ENCODE measurements around the gene BRS3. TPM values are rescaled to one million over a fixed set of nuclear protein-coding genes. Genes with fewer than 3 reads are reported as not detected.

Gene BRS3
- total RNA-seq, 1 donor from 2014 or later: 0.10 TPM

DNA sequence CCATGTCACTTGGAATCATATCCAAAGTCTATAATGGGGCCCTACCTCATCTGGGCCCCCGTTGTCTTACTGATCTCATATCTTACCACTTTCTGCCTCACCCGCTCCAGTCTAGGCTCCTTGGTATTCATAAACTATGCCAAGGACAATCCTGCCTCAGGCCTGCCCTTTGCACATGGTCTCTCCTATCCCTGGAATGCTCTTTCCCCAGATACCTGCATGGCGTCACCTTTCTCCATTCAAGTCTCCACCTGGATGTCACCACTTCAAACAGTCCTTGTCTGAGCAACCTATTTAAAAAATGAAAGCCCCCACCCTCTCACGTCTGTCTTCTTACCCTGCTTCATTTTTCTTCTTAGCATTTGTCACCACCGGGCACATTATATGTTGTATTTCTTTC lies 52.5 kb downstream of the BRS3 start:
- no peak overlapping the region for H3K27ac Mint-ChIP-seq
- no peaks in the 10 kb centered on the region for H3K36me3 Mint-ChIP-seq (ENCODE audit: insufficient read depth)
- TF ChIP-seq CTCF (IDR thresholded peaks at IDR 0.05; ENCODE audit: unreplicated experiment): no peak
- peaks cover 6% of the 10 kb centered on the region for H3K4me1 Mint-ChIP-seq (ENCODE audit: low read depth)
- DNase-seq (ENCODE audit: low spot score, unreplicated experiment): no peak
- H3K9me3 Mint-ChIP-seq (ENCODE audit: low read depth): peaks cover 33% of the 10 kb centered on the region
- no peaks in the 10 kb centered on the region for H3K27me3 Mint-ChIP-seq
- H3K4me3 Mint-ChIP-seq (ENCODE audit: low read depth): no peak overlapping the region

DNA sequence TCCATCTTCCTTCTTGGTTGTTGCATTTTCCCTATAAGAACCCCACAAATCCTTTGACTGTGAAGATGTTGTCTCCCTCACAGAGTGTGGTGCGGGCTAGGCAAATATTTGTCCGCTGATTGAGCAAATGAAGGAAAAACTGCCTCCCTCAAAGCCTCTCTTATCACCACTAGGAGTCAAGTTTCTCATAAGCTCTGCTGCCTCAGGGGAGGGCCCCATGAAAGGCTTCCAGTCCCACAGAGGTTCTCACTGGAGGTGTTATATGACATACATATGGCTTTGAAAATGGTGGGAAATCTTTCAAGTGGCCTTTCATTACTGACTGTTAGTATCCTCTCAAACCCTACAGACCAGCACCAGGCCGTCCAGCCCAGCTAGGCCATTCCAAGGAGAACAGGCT lies 53.5 kb downstream of the BRS3 start:
- DNase-seq (ENCODE audit: low spot score, unreplicated experiment): no peak
- H3K27ac Mint-ChIP-seq: no peak overlapping the region
- H3K9me3 Mint-ChIP-seq (ENCODE audit: low read depth): peaks cover 36% of the 10 kb centered on the region

GRCh38 chrX:136542281-136542680 lies 54.5 kb downstream of the BRS3 start:
- H3K27ac Mint-ChIP-seq: no peak overlapping the region
- no peak for DNase-seq (ENCODE audit: low spot score, unreplicated experiment)
- H3K4me3 Mint-ChIP-seq (ENCODE audit: low read depth): no peak overlapping the region
- H3K4me1 Mint-ChIP-seq (ENCODE audit: low read depth): peaks cover 6% of the 10 kb centered on the region
- TF ChIP-seq CTCF (IDR thresholded peaks at IDR 0.05; ENCODE audit: unreplicated experiment): no peak
- no peaks in the 10 kb centered on the region for H3K27me3 Mint-ChIP-seq
- no peaks in the 10 kb centered on the region for H3K36me3 Mint-ChIP-seq (ENCODE audit: insufficient read depth)
- peaks cover 32% of the 10 kb centered on the region for H3K9me3 Mint-ChIP-seq (ENCODE audit: low read depth)

More for the DNA sequence above, 53.5 kb downstream of the BRS3 start:
- Mint-ChIP-seq H3K4me1 (ENCODE audit: low read depth) (peaks cover 6% of the 10 kb centered on the region), H3K36me3 (ENCODE audit: insufficient read depth) (no peaks in the 10 kb centered on the region), H3K4me3 (ENCODE audit: low read depth) (no peak overlapping the region), H3K27me3 (no peaks in the 10 kb centered on the region)
- TF ChIP-seq CTCF (IDR thresholded peaks at IDR 0.05; ENCODE audit: unreplicated experiment): no peak

Other genes with a start within 250 kb of the BRS3 start
- 5.8 and 5.9 TPM in 2 replicates for gene MAP7D3, start 236.5 kb upstream of the BRS3 start, total RNA-seq
- gene ADGRG4, start 187.0 kb upstream of the BRS3 start, total RNA-seq: 2.7 and 3.9 TPM in 2 replicates
- gene HTATSF1, start 9.6 kb downstream of the BRS3 start, total RNA-seq: 56.6 and 60.4 TPM in 2 replicates
- gene VGLL1, start 44.3 kb downstream of the BRS3 start, total RNA-seq: 0.24 and 1.8 TPM in 2 replicates
- not detected in 2 replicates for gene CD40LG, start 160.2 kb downstream of the BRS3 start, total RNA-seq